WERI-Rb-1 (cell line): ENCODE results near the gene HBQ1.
"Not testable (repeated sequence)": the region's sequence is repeated elsewhere in the genome, so short reads cannot be mapped to it uniquely, and the experiment has no call there.

Experiments
- DNase-seq: peaks from one replicate; pipeline ENCODE4 v3.0.0-alpha.2; 2020
- H3K27ac ChIP-seq: fragments of 250-450 bp; sonication (Bioruptor Pico); 2 replicates; pipeline ENCODE4 v1.5.1; 2020; ENCODE audit warnings: mild to moderate bottlenecking, moderate library complexity
- H3K27me3 ChIP-seq: fragments of 250-450 bp; sonication (Bioruptor Pico); 2 replicates; pipeline ENCODE4 v1.5.1; 2021; ENCODE audit warnings: mild to moderate bottlenecking, low read depth, moderate library complexity; ENCODE audit not compliant: insufficient read depth, severe bottlenecking
- H3K36me3 ChIP-seq: fragments of 250-450 bp; sonication (Bioruptor Pico); 2 replicates; pipeline ENCODE4 v1.5.1; 2020; ENCODE audit warnings: mild to moderate bottlenecking, moderate library complexity
- H3K4me3 ChIP-seq: 2 replicates; pipeline ENCODE4 v1.5.1; 2011; ENCODE audit warnings: low read depth, mild to moderate bottlenecking, control low read depth, low read length
- H3K9me3 ChIP-seq: fragments of 250-450 bp; sonication (Bioruptor Pico); 2 replicates; pipeline ENCODE4 v1.5.1; 2021; ENCODE audit warnings: mild to moderate bottlenecking, moderate library complexity; ENCODE audit not compliant: severe bottlenecking
- CTCF ChIP-seq: IDR thresholded peaks from 2 replicates; pipeline ENCODE4 v1.5.1; 2011; ENCODE audit warnings: low read depth, mild to moderate bottlenecking, control low read depth, inconsistent platforms, low read length

The HBQ1 gene

GRCh38 chr16:159136-159849 lies 21.0 kb upstream of the HBQ1 start:
- no peak for TF ChIP-seq CTCF
- no peaks in the 10 kb centered on the region for H3K27me3 ChIP-seq
- no peaks in the 10 kb centered on the region for H3K9me3 ChIP-seq
- H3K36me3 ChIP-seq: no peaks in the 10 kb centered on the region
- DNase-seq: no peak
- H3K4me3 ChIP-seq: no peak overlapping the region
- no peak overlapping the region for H3K27ac ChIP-seq

- H3K36me3 ChIP-seq, H3K4me3 ChIP-seq, H3K27me3 ChIP-seq, DNase-seq, H3K27ac ChIP-seq, H3K9me3 ChIP-seq: not testable (repeated sequence)
These were observed 20.0 kb upstream of the HBQ1 start for GRCh38 chr16:160242-160641.

- Histone ChIP-seq H3K36me3 (no peaks in the 10 kb centered on the region), H3K27ac (no peak overlapping the region), H3K9me3 (no peaks in the 10 kb centered on the region), H3K4me3 (no peak overlapping the region), H3K27me3 (peaks cover 7% of the 10 kb centered on the region)
- no peak for TF ChIP-seq CTCF
- DNase-seq: no peak
These were observed 19.5 kb upstream of the HBQ1 start for GRCh38 chr16:160691-161190.

GRCh38 chr16:162271-162991 lies 17.8 kb upstream of the HBQ1 start:
- Histone ChIP-seq H3K9me3 (no peaks in the 10 kb centered on the region), H3K4me3 (no peak overlapping the region), H3K27me3 (peaks cover 22% of the 10 kb centered on the region), H3K27ac (no peak overlapping the region), H3K36me3 (no peaks in the 10 kb centered on the region)
- TF ChIP-seq CTCF: no peak
- DNase-seq: no peak

- peaks cover 22% of the 10 kb centered on the region for H3K27me3 ChIP-seq
- not testable (repeated sequence) for H3K27ac ChIP-seq, H3K4me3 ChIP-seq, H3K36me3 ChIP-seq, DNase-seq, H3K9me3 ChIP-seq
These were observed 17.1 kb upstream of the HBQ1 start for GRCh38 chr16:163139-163538.

- H3K36me3 ChIP-seq, H3K4me3 ChIP-seq, H3K27ac ChIP-seq, H3K9me3 ChIP-seq, DNase-seq: not testable (repeated sequence)
- H3K27me3 ChIP-seq: peaks cover 23% of the 10 kb centered on the region
These were observed 16.6 kb upstream of the HBQ1 start for GRCh38 chr16:163696-164095.

- DNase-seq, H3K4me3 ChIP-seq, H3K27ac ChIP-seq, H3K9me3 ChIP-seq, H3K36me3 ChIP-seq: not testable (repeated sequence)
- H3K27me3 ChIP-seq: peaks cover 25% of the 10 kb centered on the region
These were observed 16.0 kb upstream of the HBQ1 start for GRCh38 chr16:164134-164823.
